Activated CD8-positive, alpha-beta memory T cell treated with anti-CD3 and anti-CD28 coated beads for 48 hours (primary cell): ENCODE measurements around the gene PPP1R14C.

Source experiments
- DNase-seq, 3 experiments: peaks; one replicate each; pipeline ENCODE4 v3.0.0-alpha.2; 2020; ENCODE audit warnings: low read depth in 2 of 3, low spot score in 2 of 3

The PPP1R14C gene

GRCh38 chr6:150290429-150290828 lies 147.6 kb downstream of the PPP1R14C start:
- DNase-seq, result no peak

- DNase-seq, result no peak
Measured at GRCh38 chr6:150291968-150292710, 149.3 kb downstream of the PPP1R14C start.

GRCh38 chr6:150293019-150293418 lies 150.2 kb downstream of the PPP1R14C start:
- no peak for DNase-seq

GRCh38 chr6:150293423-150294173 lies 150.8 kb downstream of the PPP1R14C start:
- DNase-seq, result no peak

GRCh38 chr6:150296890-150297289 lies 154.0 kb downstream of the PPP1R14C start:
- DNase-seq, result no peak

GRCh38 chr6:150297327-150298029 lies 154.6 kb downstream of the PPP1R14C start:
- no peak for DNase-seq

GRCh38 chr6:150298030-150298380 lies 155.2 kb downstream of the PPP1R14C start:
- DNase-seq, result no peak

- no peak for DNase-seq
Measured at GRCh38 chr6:150298676-150299075, 155.8 kb downstream of the PPP1R14C start.
